Left ventricle myocardium inferior (tissue), 1 donor: Measurements from ENCODE around the gene SNRPD2. TPM values are rescaled to one million over a fixed set of nuclear protein-coding genes. Genes with fewer than 3 reads are reported as not detected.

Experiments used
- DNase-seq: peaks from one replicate; pipeline ENCODE4 v3.0.0-alpha.2; 2020
- H3K27ac ChIP-seq: fragments of 200-600 bp; replicated peaks from 2 replicates; pipeline ENCODE4 v1.8.0; 2021
- H3K27me3 ChIP-seq: fragments of 200-600 bp; 2 replicates; pipeline ENCODE4 v1.8.0; 2021; ENCODE audit warnings: low read depth
- H3K36me3 ChIP-seq: fragments of 200-600 bp; 2 replicates; pipeline ENCODE4 v1.8.0; 2021
- H3K4me1 ChIP-seq: fragments of 200-600 bp; 2 replicates; pipeline ENCODE4 v1.8.0; 2021
- H3K4me3 ChIP-seq: fragments of 200-600 bp; 2 replicates; pipeline ENCODE4 v1.8.0; 2021; ENCODE audit warnings: mild to moderate bottlenecking, moderate library complexity
- H3K9me3 ChIP-seq: fragments of 200-600 bp; replicated peaks from 2 replicates; pipeline ENCODE4 v1.8.0; 2021
- CTCF ChIP-seq: fragments of 200-600 bp; IDR thresholded peaks from 2 replicates; pipeline ENCODE4 v1.8.0; 2021; ENCODE audit warnings: antibody characterized with exemption, mild to moderate bottlenecking, borderline replicate concordance
- intact Hi-C: fragments of 100-400 bp; cut with micrococcal nuclease; formaldehyde crosslinking; loops from one replicate; pipeline ENCODE4 v1.11.0; 2022
- total RNA-seq: library from RNA; stranded (reverse); fragmentation: NEBNext Ultra II Directional; extraction: Animal tissue kit (Norgen Biotek cat#: 25700); gene quantifications from one replicate; pipeline ENCODE4 v1.2.1, GENCODE V29; 2021
- donor health status: DM: no; HTN: yes; CAD: no; lungs with severe emphysema.

SNRPD2 gene
- total RNA-seq, 1 donor from 2014 or later: 249 TPM

GRCh38 chr19:45715139-45715538, 23.4 kb upstream of the SNRPD2 start:
- H3K4me3 ChIP-seq: no peak overlapping the region
- H3K9me3 ChIP-seq: no peaks in the 10 kb centered on the region
- no peak for DNase-seq
- H3K27me3 ChIP-seq: no peaks in the 10 kb centered on the region
- H3K27ac ChIP-seq: no peak overlapping the region
- intact Hi-C loops: no loop called here
- no peak for TF ChIP-seq CTCF
- peaks cover 23% of the 10 kb centered on the region for H3K36me3 ChIP-seq
- peaks cover 24% of the 10 kb centered on the region for H3K4me1 ChIP-seq

- no peak overlapping the region for H3K27ac ChIP-seq
- H3K36me3 ChIP-seq: peaks cover 19% of the 10 kb centered on the region
- H3K27me3 ChIP-seq: no peaks in the 10 kb centered on the region
- no peaks in the 10 kb centered on the region for H3K9me3 ChIP-seq
- no peak overlapping the region for H3K4me3 ChIP-seq
- H3K4me1 ChIP-seq: peaks cover 18% of the 10 kb centered on the region
- intact Hi-C loops: no loop called here
- no peak for DNase-seq
- no peak for TF ChIP-seq CTCF
Measured at GRCh38 chr19:45713141-45713540, 21.4 kb upstream of the SNRPD2 start.

GRCh38 chr19:45712699-45713067, 20.9 kb upstream of the SNRPD2 start:
- H3K27me3 ChIP-seq: no peaks in the 10 kb centered on the region
- H3K27ac ChIP-seq: no peak overlapping the region
- H3K36me3 ChIP-seq: peaks cover 19% of the 10 kb centered on the region
- no peak overlapping the region for H3K4me3 ChIP-seq
- TF ChIP-seq CTCF: no peak
- no peaks in the 10 kb centered on the region for H3K9me3 ChIP-seq
- intact Hi-C loops: no loop called here
- no peak for DNase-seq
- peaks cover 13% of the 10 kb centered on the region for H3K4me1 ChIP-seq

- Histone ChIP-seq H3K9me3 (no peaks in the 10 kb centered on the region), H3K27me3 (no peaks in the 10 kb centered on the region), H3K36me3 (peaks cover 19% of the 10 kb centered on the region), H3K4me1 (peaks cover 13% of the 10 kb centered on the region), H3K4me3 (no peak overlapping the region), H3K27ac (no peak overlapping the region)
- no peak for DNase-seq
- TF ChIP-seq CTCF: no peak
- intact Hi-C loops: no loop called here
Measured at GRCh38 chr19:45711851-45712698, 20.3 kb upstream of the SNRPD2 start.

GRCh38 chr19:45710356-45711130, 18.8 kb upstream of the SNRPD2 start:
- Histone ChIP-seq H3K27me3 (no peaks in the 10 kb centered on the region), H3K9me3 (no peaks in the 10 kb centered on the region), H3K4me1 (no peaks in the 10 kb centered on the region), H3K4me3 (no peak overlapping the region), H3K27ac (peak overlapping the region; percentile 19), H3K36me3 (peaks cover 19% of the 10 kb centered on the region)
- intact Hi-C loops: no loop called here
- TF ChIP-seq CTCF: no peak
- no peak for DNase-seq
